ENCODE measurements around the gene MAP3K5. TPM values are rescaled to one million over a fixed set of nuclear protein-coding genes. Genes with fewer than 3 reads are reported as not detected.
A peak's percentile ranks its signal among the peaks of the same experiment; 100 is the strongest.
"Not testable (repeated sequence)": the region's sequence is repeated elsewhere in the genome, so short reads cannot be mapped to it uniquely, and the experiment has no call there.

MAP3K5 gene
- polyA plus RNA-seq, 2 donors: 5.2 to 5.6 TPM

- Histone ChIP-seq H3K36me3 (ENCODE audit: control insufficient read depth in 2 of 2, insufficient read depth in 2 of 2, low read length in 1 of 2) (no peaks in the 10 kb centered on the region), H3K27ac (ENCODE audit: low read depth in 2 of 2, low read length in 1 of 2) (no peak overlapping the region), H3K27me3 (ENCODE audit: control insufficient read depth in 1 of 2, insufficient read depth in 2 of 2, low read length in 2 of 2) (no peaks in the 10 kb centered on the region), H3K4me1 (ENCODE audit: control insufficient read depth in 2 of 2, insufficient read depth in 2 of 2, low read length in 1 of 2) (peaks cover 4 to 7% of the 10 kb centered on the region in 2 donors), H3K4me3 (ENCODE audit: low read depth in 1 of 2, low read length in 2 of 2) (no peak overlapping the region), H3K9me3 (ENCODE audit: control insufficient read depth in 2 of 2, insufficient read depth in 1 of 2, low read depth in 1 of 2, low read length in 1 of 2) (no peaks in the 10 kb centered on the region)
- WGBS, 2 donors: 71 to 75% methylated on average over 3 of the region's 3 CpGs
These were observed 26.0 kb downstream of the MAP3K5 start for GRCh38 chr6:136766274-136766673.

GRCh38 chr6:136764517-136764993, 27.7 kb downstream of the MAP3K5 start:
- H3K9me3 ChIP-seq (ENCODE audit: control insufficient read depth in 2 of 2, insufficient read depth in 1 of 2, low read depth in 1 of 2, low read length in 1 of 2): no peaks in the 10 kb centered on the region
- no peak overlapping the region for H3K27ac ChIP-seq (ENCODE audit: low read depth in 2 of 2, low read length in 1 of 2)
- peaks cover 4 to 7% of the 10 kb centered on the region in 2 donors for H3K4me1 ChIP-seq (ENCODE audit: control insufficient read depth in 2 of 2, insufficient read depth in 2 of 2, low read length in 1 of 2)
- no peaks in the 10 kb centered on the region for H3K27me3 ChIP-seq (ENCODE audit: control insufficient read depth in 1 of 2, insufficient read depth in 2 of 2, low read length in 2 of 2)
- no peaks in the 10 kb centered on the region for H3K36me3 ChIP-seq (ENCODE audit: control insufficient read depth in 2 of 2, insufficient read depth in 2 of 2, low read length in 1 of 2)
- no peak overlapping the region for H3K4me3 ChIP-seq (ENCODE audit: low read depth in 1 of 2, low read length in 2 of 2)
- 81 to 84% methylated on average over 3 of the region's 3 CpGs for WGBS, 2 donors

- no peaks in the 10 kb centered on the region for H3K36me3 ChIP-seq (ENCODE audit: control insufficient read depth in 2 of 2, insufficient read depth in 2 of 2, low read length in 1 of 2)
- WGBS, 2 donors: 90 to 91% methylated on average over 5 of the region's 5 CpGs
- H3K4me1 ChIP-seq (ENCODE audit: control insufficient read depth in 2 of 2, insufficient read depth in 2 of 2, low read length in 1 of 2): peaks cover 4 to 7% of the 10 kb centered on the region in 2 donors
- peak overlapping the region in 1 of 2 donors; percentile 31 for H3K27ac ChIP-seq (ENCODE audit: low read depth in 2 of 2, low read length in 1 of 2)
- H3K4me3 ChIP-seq (ENCODE audit: low read depth in 1 of 2, low read length in 2 of 2): no peak overlapping the region
- H3K9me3 ChIP-seq (ENCODE audit: control insufficient read depth in 2 of 2, insufficient read depth in 1 of 2, low read depth in 1 of 2, low read length in 1 of 2): no peaks in the 10 kb centered on the region
- H3K27me3 ChIP-seq (ENCODE audit: control insufficient read depth in 1 of 2, insufficient read depth in 2 of 2, low read length in 2 of 2): no peaks in the 10 kb centered on the region
These were observed 28.4 kb downstream of the MAP3K5 start for GRCh38 chr6:136763716-136764516.

- no peak overlapping the region for H3K27ac ChIP-seq (ENCODE audit: low read depth in 2 of 2, low read length in 1 of 2)
- H3K4me1 ChIP-seq (ENCODE audit: control insufficient read depth in 2 of 2, insufficient read depth in 2 of 2, low read length in 1 of 2): peaks cover 4 to 7% of the 10 kb centered on the region in 2 donors
- H3K27me3 ChIP-seq (ENCODE audit: control insufficient read depth in 1 of 2, insufficient read depth in 2 of 2, low read length in 2 of 2): no peaks in the 10 kb centered on the region
- no peaks in the 10 kb centered on the region for H3K36me3 ChIP-seq (ENCODE audit: control insufficient read depth in 2 of 2, insufficient read depth in 2 of 2, low read length in 1 of 2)
- 84 to 100% methylated on average over 1 of the region's 1 CpG for WGBS, 2 donors
- no peak overlapping the region for H3K4me3 ChIP-seq (ENCODE audit: low read depth in 1 of 2, low read length in 2 of 2)
- H3K9me3 ChIP-seq (ENCODE audit: control insufficient read depth in 2 of 2, insufficient read depth in 1 of 2, low read depth in 1 of 2, low read length in 1 of 2): no peaks in the 10 kb centered on the region
These were observed 29.0 kb downstream of the MAP3K5 start for GRCh38 chr6:136763255-136763654.

- Histone ChIP-seq H3K27ac (ENCODE audit: low read depth in 2 of 2, low read length in 1 of 2) (peak overlapping the region; percentile 1 to 35), H3K27me3 (ENCODE audit: control insufficient read depth in 1 of 2, insufficient read depth in 2 of 2, low read length in 2 of 2) (no peaks in the 10 kb centered on the region), H3K9me3 (ENCODE audit: control insufficient read depth in 2 of 2, insufficient read depth in 1 of 2, low read depth in 1 of 2, low read length in 1 of 2) (no peaks in the 10 kb centered on the region), H3K4me3 (ENCODE audit: low read depth in 1 of 2, low read length in 2 of 2) (peak overlapping the region in 1 of 2 donors; percentile 3), H3K4me1 (ENCODE audit: control insufficient read depth in 2 of 2, insufficient read depth in 2 of 2, low read length in 1 of 2) (peaks cover 4 to 7% of the 10 kb centered on the region in 2 donors), H3K36me3 (ENCODE audit: control insufficient read depth in 2 of 2, insufficient read depth in 2 of 2, low read length in 1 of 2) (no peaks in the 10 kb centered on the region)
- 36 to 42% methylated on average over 3 of the region's 3 CpGs for WGBS, 2 donors
These were observed 30.0 kb downstream of the MAP3K5 start for GRCh38 chr6:136762022-136762975.

- Histone ChIP-seq H3K27me3 (ENCODE audit: control insufficient read depth in 1 of 2, insufficient read depth in 2 of 2, low read length in 2 of 2) (no peaks in the 10 kb centered on the region), H3K4me3 (ENCODE audit: low read depth in 1 of 2, low read length in 2 of 2) (peak overlapping the region in 1 of 2 donors; percentile 3), H3K9me3 (ENCODE audit: control insufficient read depth in 2 of 2, insufficient read depth in 1 of 2, low read depth in 1 of 2, low read length in 1 of 2) (no peaks in the 10 kb centered on the region), H3K27ac (ENCODE audit: low read depth in 2 of 2, low read length in 1 of 2) (peak overlapping the region; percentile 51 to 61), H3K36me3 (ENCODE audit: control insufficient read depth in 2 of 2, insufficient read depth in 2 of 2, low read length in 1 of 2) (no peaks in the 10 kb centered on the region), H3K4me1 (ENCODE audit: control insufficient read depth in 2 of 2, insufficient read depth in 2 of 2, low read length in 1 of 2) (peaks cover 4 to 7% of the 10 kb centered on the region in 2 donors)
- 29 to 33% methylated on average over 9 of the region's 9 CpGs for WGBS, 2 donors
These were observed 30.9 kb downstream of the MAP3K5 start for GRCh38 chr6:136761227-136761922.

GRCh38 chr6:136760781-136761180, 31.5 kb downstream of the MAP3K5 start:
- peak overlapping the region; percentile 36 to 51 for H3K27ac ChIP-seq (ENCODE audit: low read depth in 2 of 2, low read length in 1 of 2)
- H3K4me3 ChIP-seq (ENCODE audit: low read depth in 1 of 2, low read length in 2 of 2); H3K27me3 ChIP-seq (ENCODE audit: control insufficient read depth in 1 of 2, insufficient read depth in 2 of 2, low read length in 2 of 2); H3K4me1 ChIP-seq (ENCODE audit: control insufficient read depth in 2 of 2, insufficient read depth in 2 of 2, low read length in 1 of 2); H3K9me3 ChIP-seq (ENCODE audit: control insufficient read depth in 2 of 2, insufficient read depth in 1 of 2, low read depth in 1 of 2, low read length in 1 of 2); H3K36me3 ChIP-seq (ENCODE audit: control insufficient read depth in 2 of 2, insufficient read depth in 2 of 2, low read length in 1 of 2): not testable (repeated sequence)
- 81 to 83% methylated on average over 5 of the region's 5 CpGs for WGBS, 2 donors

GRCh38 chr6:136757150-136757549, 35.1 kb downstream of the MAP3K5 start:
- H3K36me3 ChIP-seq (ENCODE audit: control insufficient read depth in 2 of 2, insufficient read depth in 2 of 2, low read length in 1 of 2): no peaks in the 10 kb centered on the region
- H3K4me1 ChIP-seq (ENCODE audit: control insufficient read depth in 2 of 2, insufficient read depth in 2 of 2, low read length in 1 of 2): peaks cover 0 to 4% of the 10 kb centered on the region in 2 donors
- 86 to 89% methylated on average over 2 of the region's 2 CpGs for WGBS, 2 donors
- no peaks in the 10 kb centered on the region for H3K9me3 ChIP-seq (ENCODE audit: control insufficient read depth in 2 of 2, insufficient read depth in 1 of 2, low read depth in 1 of 2, low read length in 1 of 2)
- no peaks in the 10 kb centered on the region for H3K27me3 ChIP-seq (ENCODE audit: control insufficient read depth in 1 of 2, insufficient read depth in 2 of 2, low read length in 2 of 2)
- no peak overlapping the region for H3K27ac ChIP-seq (ENCODE audit: low read depth in 2 of 2, low read length in 1 of 2)
- H3K4me3 ChIP-seq (ENCODE audit: low read depth in 1 of 2, low read length in 2 of 2): no peak overlapping the region

GRCh38 chr6:136754820-136755219, 37.5 kb downstream of the MAP3K5 start:
- Histone ChIP-seq H3K4me3 (ENCODE audit: low read depth in 1 of 2, low read length in 2 of 2) (no peak overlapping the region), H3K27me3 (ENCODE audit: control insufficient read depth in 1 of 2, insufficient read depth in 2 of 2, low read length in 2 of 2) (no peaks in the 10 kb centered on the region), H3K9me3 (ENCODE audit: control insufficient read depth in 2 of 2, insufficient read depth in 1 of 2, low read depth in 1 of 2, low read length in 1 of 2) (no peaks in the 10 kb centered on the region), H3K27ac (ENCODE audit: low read depth in 2 of 2, low read length in 1 of 2) (no peak overlapping the region), H3K36me3 (ENCODE audit: control insufficient read depth in 2 of 2, insufficient read depth in 2 of 2, low read length in 1 of 2) (no peaks in the 10 kb centered on the region), H3K4me1 (ENCODE audit: control insufficient read depth in 2 of 2, insufficient read depth in 2 of 2, low read length in 1 of 2) (peaks cover 0 to 6% of the 10 kb centered on the region in 2 donors)
- 90 to 96% methylated on average over 7 of the region's 7 CpGs for WGBS, 2 donors

Measured in esophagus (tissue), 2 donors.